Loucy (cell line): ENCODE data around the gene GALNT5.
A peak's percentile ranks its signal among the peaks of the same experiment; 100 is the strongest.

ENCODE experiments used
- H2AFZ ChIP-seq: fragments of 200-600 bp; sonication (generic); 2 replicates; pipeline ENCODE4 v1.6.0; 2016; ENCODE audit warnings: antibody characterized with exemption, mild to moderate bottlenecking, low read length, moderate library complexity
- H3F3A ChIP-seq: fragments of 200-600 bp; 2 replicates; pipeline ENCODE4 v1.6.0; 2016; ENCODE audit warnings: antibody characterized with exemption, low read depth, mild to moderate bottlenecking
- H3K27me3 ChIP-seq: fragments of 200-600 bp; sonication (generic); 2 replicates; pipeline ENCODE4 v1.6.1; 2014; ENCODE audit warnings: low read length, mild to moderate bottlenecking; ENCODE audit not compliant: insufficient read depth, poor library complexity, severe bottlenecking
- H3K36me3 ChIP-seq: fragments of 200-600 bp; sonication (generic); 2 replicates; pipeline ENCODE4 v1.6.1; 2016; ENCODE audit warnings: low read length; ENCODE audit not compliant: insufficient read depth
- H3K4me1 ChIP-seq: fragments of 200-600 bp; sonication (generic); 2 replicates; pipeline ENCODE4 v1.5.1; 2014; ENCODE audit warnings: low read length, mild to moderate bottlenecking; ENCODE audit not compliant: insufficient read depth, poor library complexity, severe bottlenecking
- H3K4me2 ChIP-seq: fragments of 200-600 bp; sonication (generic); 2 replicates; pipeline ENCODE4 v1.6.0; 2014; ENCODE audit warnings: antibody characterized with exemption, low read length, low read depth, mild to moderate bottlenecking; ENCODE audit not compliant: poor library complexity, severe bottlenecking
- H3K4me3 ChIP-seq: fragments of 200-600 bp; sonication (generic); 2 replicates; pipeline ENCODE4 v1.5.1; 2014; ENCODE audit warnings: low read length, mild to moderate bottlenecking, mixed read lengths; ENCODE audit not compliant: poor library complexity, severe bottlenecking
- H3K79me2 ChIP-seq: fragments of 200-600 bp; sonication (generic); 2 replicates; pipeline ENCODE4 v1.6.1; 2014; ENCODE audit warnings: low read length; ENCODE audit not compliant: insufficient read depth
- H3K9ac ChIP-seq: fragments of 200-600 bp; sonication (generic); 2 replicates; pipeline ENCODE4 v1.6.0; 2014; ENCODE audit warnings: mild to moderate bottlenecking, low read depth, low read length, moderate library complexity; ENCODE audit not compliant: poor library complexity, severe bottlenecking
- H3K9me2 ChIP-seq: fragments of 200-600 bp; sonication (generic); replicated peaks from 2 replicates; pipeline ENCODE4 v1.6.1; 2016; ENCODE audit warnings: low read depth, low read length, mixed read lengths
- H3K9me3 ChIP-seq: fragments of 200-600 bp; sonication (generic); 2 replicates; pipeline ENCODE4 v1.6.1; 2014; ENCODE audit warnings: mild to moderate bottlenecking, antibody characterized with exemption, low read length, low read depth; ENCODE audit not compliant: insufficient read depth
- H4K20me1 ChIP-seq: fragments of 200-600 bp; sonication (generic); 2 replicates; pipeline ENCODE4 v1.6.0; 2014; ENCODE audit warnings: antibody characterized with exemption, low read length, mild to moderate bottlenecking; ENCODE audit not compliant: insufficient read depth, poor library complexity, severe bottlenecking
- EZH2phosphoT487 ChIP-seq: fragments of 200-600 bp; IDR thresholded peaks from 2 replicates; pipeline ENCODE4 v1.6.1; 2018; ENCODE audit warnings: antibody characterized with exemption, mild to moderate bottlenecking, moderate library complexity, borderline replicate concordance
- TF ChIP-seq, protein P1 (sequence below): fragments of 200-600 bp; sonication (generic); conservative IDR thresholded peaks from 2 replicates; pipeline ENCODE4 v1.5.1; 2014; ENCODE audit warnings: mild to moderate bottlenecking, antibody characterized with exemption, low read length

The GALNT5 gene

DNA sequence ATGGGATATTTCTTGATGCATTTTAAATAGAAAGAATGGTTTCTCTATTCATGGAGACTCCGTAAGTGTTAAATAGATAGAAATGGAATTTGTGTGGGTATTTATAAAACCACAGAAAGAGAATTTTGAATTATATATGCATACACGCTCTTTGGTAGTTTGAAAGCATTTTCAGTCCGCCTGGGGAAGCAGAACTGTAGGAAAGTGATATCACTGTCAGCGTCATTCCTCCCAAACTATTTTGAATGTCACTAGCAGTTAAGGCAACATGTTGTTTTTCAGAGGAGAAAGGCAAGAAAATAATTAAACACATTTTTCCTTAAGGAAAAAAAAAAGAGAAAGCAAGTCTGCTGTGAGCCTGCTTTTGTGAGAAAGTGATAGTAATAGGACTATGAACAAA lies 76.8 kb downstream of the GALNT5 start:
- H2AFZ ChIP-seq = no peak overlapping the region
- no peaks in the 10 kb centered on the region for H3F3A ChIP-seq
- no peaks in the 10 kb centered on the region for H3K9me2 ChIP-seq
- H3K4me3 ChIP-seq = no peak overlapping the region
- H3K9me3 ChIP-seq = no peaks in the 10 kb centered on the region
- no peak overlapping the region for H3K4me2 ChIP-seq
- TF ChIP-seq EZH2phosphoT487 = no peak
- TF ChIP-seq, protein P1, sequence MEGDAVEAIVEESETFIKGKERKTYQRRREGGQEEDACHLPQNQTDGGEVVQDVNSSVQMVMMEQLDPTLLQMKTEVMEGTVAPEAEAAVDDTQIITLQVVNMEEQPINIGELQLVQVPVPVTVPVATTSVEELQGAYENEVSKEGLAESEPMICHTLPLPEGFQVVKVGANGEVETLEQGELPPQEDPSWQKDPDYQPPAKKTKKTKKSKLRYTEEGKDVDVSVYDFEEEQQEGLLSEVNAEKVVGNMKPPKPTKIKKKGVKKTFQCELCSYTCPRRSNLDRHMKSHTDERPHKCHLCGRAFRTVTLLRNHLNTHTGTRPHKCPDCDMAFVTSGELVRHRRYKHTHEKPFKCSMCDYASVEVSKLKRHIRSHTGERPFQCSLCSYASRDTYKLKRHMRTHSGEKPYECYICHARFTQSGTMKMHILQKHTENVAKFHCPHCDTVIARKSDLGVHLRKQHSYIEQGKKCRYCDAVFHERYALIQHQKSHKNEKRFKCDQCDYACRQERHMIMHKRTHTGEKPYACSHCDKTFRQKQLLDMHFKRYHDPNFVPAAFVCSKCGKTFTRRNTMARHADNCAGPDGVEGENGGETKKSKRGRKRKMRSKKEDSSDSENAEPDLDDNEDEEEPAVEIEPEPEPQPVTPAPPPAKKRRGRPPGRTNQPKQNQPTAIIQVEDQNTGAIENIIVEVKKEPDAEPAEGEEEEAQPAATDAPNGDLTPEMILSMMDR = no peak
- no peaks in the 10 kb centered on the region for H3K36me3 ChIP-seq
- no peaks in the 10 kb centered on the region for H3K27me3 ChIP-seq
- H3K79me2 ChIP-seq = no peaks in the 10 kb centered on the region
- no peaks in the 10 kb centered on the region for H3K4me1 ChIP-seq
- H4K20me1 ChIP-seq = no peaks in the 10 kb centered on the region
- H3K9ac ChIP-seq = no peak overlapping the region

- no peaks in the 10 kb centered on the region for H4K20me1 ChIP-seq
- H3K4me3 ChIP-seq = no peak overlapping the region
- H3K9me3 ChIP-seq = no peaks in the 10 kb centered on the region
- TF ChIP-seq, protein P1 = no peak
- TF ChIP-seq EZH2phosphoT487 = no peak
- H3K4me1 ChIP-seq = no peaks in the 10 kb centered on the region
- H3K27me3 ChIP-seq = no peaks in the 10 kb centered on the region
- no peaks in the 10 kb centered on the region for H3F3A ChIP-seq
- H3K9ac ChIP-seq = no peak overlapping the region
- H3K4me2 ChIP-seq = no peak overlapping the region
- no peaks in the 10 kb centered on the region for H3K79me2 ChIP-seq
- H3K9me2 ChIP-seq = no peaks in the 10 kb centered on the region
- no peaks in the 10 kb centered on the region for H3K36me3 ChIP-seq
- H2AFZ ChIP-seq = no peak overlapping the region
Observed at GRCh38 chr2:157334797-157335196, 77.3 kb downstream of the GALNT5 start.

DNA sequence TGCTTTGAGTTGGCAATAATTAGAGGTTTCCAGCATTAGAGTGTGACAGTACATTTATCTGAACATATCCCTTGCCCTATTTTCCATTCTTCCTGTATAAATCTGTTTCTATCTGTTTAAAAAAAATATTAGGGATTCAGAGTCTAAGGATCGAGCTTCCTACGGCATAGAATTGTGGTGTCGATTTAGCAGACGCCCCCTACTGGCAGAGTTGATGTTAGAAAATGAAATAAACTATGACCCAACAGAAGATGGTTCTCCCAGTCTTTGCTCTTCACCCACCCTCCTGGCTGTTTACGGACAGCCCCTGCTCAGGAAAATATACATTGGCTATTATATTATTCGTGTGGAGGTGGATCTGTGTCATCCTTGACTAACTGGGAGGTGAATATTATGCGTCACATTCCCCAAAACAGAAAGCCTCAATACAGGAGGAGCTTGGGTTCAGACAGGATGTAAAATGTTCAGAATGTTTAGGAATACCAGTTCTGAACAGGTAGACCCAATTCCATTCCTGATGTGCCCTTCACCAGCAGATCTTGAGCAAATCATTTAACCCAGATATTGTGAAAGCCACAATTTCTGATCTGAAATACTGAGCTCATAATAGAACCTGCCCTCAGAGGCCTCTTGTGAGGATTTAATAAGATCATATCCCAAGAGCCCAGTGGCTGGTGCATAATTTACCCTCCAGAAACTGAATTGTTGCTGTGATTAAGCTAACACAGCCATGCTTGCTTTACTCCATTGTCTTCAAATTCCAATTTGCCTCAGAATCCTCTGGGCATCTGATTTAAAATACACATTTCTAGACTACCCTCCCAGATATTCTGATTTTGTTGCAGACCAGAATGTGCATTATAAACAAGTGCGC lies 78.9 kb downstream of the GALNT5 start:
- Histone ChIP-seq H3K79me2 (no peaks in the 10 kb centered on the region), H3K9me3 (no peaks in the 10 kb centered on the region), H3K36me3 (no peaks in the 10 kb centered on the region), H3K4me3 (no peak overlapping the region), H3K27me3 (no peaks in the 10 kb centered on the region), H3K4me1 (no peaks in the 10 kb centered on the region), H3K9ac (no peak overlapping the region), H4K20me1 (no peaks in the 10 kb centered on the region), H3F3A (no peaks in the 10 kb centered on the region), H2AFZ (no peak overlapping the region), H3K9me2 (no peaks in the 10 kb centered on the region), H3K4me2 (no peak overlapping the region)
- TF ChIP-seq EZH2phosphoT487 = no peak
- TF ChIP-seq, protein P1 = peak; percentile 88
